Endodermal cell (in vitro differentiated cells): ENCODE measurements around the gene RALGPS1. TPM values are rescaled to one million over a fixed set of nuclear protein-coding genes. Genes with fewer than 3 reads are reported as not detected.
A peak's percentile ranks its signal among the peaks of the same experiment; 100 is the strongest.

Experiments used
- DNase-seq: peaks from one replicate; pipeline ENCODE4 v3.0.0-alpha.2; 2017
- H3K27ac ChIP-seq: 2 replicates; pipeline ENCODE4 v1.5.1; 2013; ENCODE audit warnings: mild to moderate bottlenecking, low read depth, low read length, moderate library complexity
- H3K27me3 ChIP-seq: 2 replicates; pipeline ENCODE4 v1.6.1; 2013; ENCODE audit warnings: mild to moderate bottlenecking, low read length, moderate library complexity; ENCODE audit not compliant: insufficient read depth, control insufficient read depth, poor library complexity, severe bottlenecking
- H3K36me3 ChIP-seq: 2 replicates; pipeline ENCODE4 v1.7.0; 2013; ENCODE audit warnings: mild to moderate bottlenecking, low read length, moderate library complexity; ENCODE audit not compliant: control insufficient read depth, insufficient read depth
- H3K4me1 ChIP-seq: one replicate; pipeline ENCODE4 v1.7.0; 2013; ENCODE audit warnings: low read length; ENCODE audit not compliant: control insufficient read depth, insufficient read depth
- H3K4me3 ChIP-seq: 2 replicates; pipeline ENCODE4 v1.5.1; 2013; ENCODE audit warnings: mild to moderate bottlenecking, low read length, moderate library complexity
- H3K9ac ChIP-seq: 2 replicates; pipeline ENCODE4 v1.6.1; 2013; ENCODE audit warnings: mild to moderate bottlenecking, low read length, moderate library complexity; ENCODE audit not compliant: poor library complexity, severe bottlenecking; ENCODE audit errors: extremely low read depth
- H3K9me3 ChIP-seq: 2 replicates; pipeline ENCODE4 v1.6.1; 2013; ENCODE audit warnings: mild to moderate bottlenecking, low read length, moderate library complexity; ENCODE audit not compliant: control insufficient read depth
- H3K27ac Mint-ChIP-seq: 2 replicates; pipeline ENCODE4 v1.8.0; 2020; ENCODE audit warnings: mixed read lengths
- H3K27me3 Mint-ChIP-seq: 2 replicates; pipeline ENCODE4 v1.8.0; 2021; ENCODE audit warnings: mild to moderate bottlenecking, mixed read lengths; ENCODE audit not compliant: insufficient read depth
- H3K36me3 Mint-ChIP-seq: 2 replicates; pipeline ENCODE4 v1.8.0; 2020; ENCODE audit warnings: low read depth, mixed read lengths
- H3K4me1 Mint-ChIP-seq: 2 replicates; pipeline ENCODE4 v1.8.0; 2020; ENCODE audit warnings: mixed read lengths
- H3K4me3 Mint-ChIP-seq: 2 replicates; pipeline ENCODE4 v1.8.0; 2020; ENCODE audit warnings: mild to moderate bottlenecking, moderate library complexity, mixed read lengths
- H3K9me3 Mint-ChIP-seq: 2 replicates; pipeline ENCODE4 v1.8.0; 2020; ENCODE audit warnings: mild to moderate bottlenecking, mixed read lengths
- WGBS, 2 experiments: methylation state at CpG; one replicate each; pipeline versions ENCODE4 v1.1.5 to v1.1.7; 2013; ENCODE audit warnings: missing lambda C conversion rate in 2 of 2, mixed read lengths in 1 of 2; ENCODE audit not compliant: insufficient coverage in 1 of 2, insufficient read length in 1 of 2; 5-methylcytosine and 5-hydroxymethylcytosine counted together
- total RNA-seq, 2 donors: library from RNA; stranded (reverse); fragmentation: NEBNext Ultra II Directional in 1 of 2; extraction: Animal tissue kit (Norgen Biotek cat#: 25700) in 1 of 2; gene quantifications; 2 replicates in 1 of 2; 3 replicates in 1 of 2; pipeline ENCODE4 v1.2.1, GENCODE V29; 2021
- TF ChIP-seq, protein P1 (sequence below): fragments of 200-600 bp; sonication (generic); conservative IDR thresholded peaks from 2 replicates; pipeline ENCODE4 v1.5.0; 2021; ENCODE audit warnings: antibody characterized with exemption, mild to moderate bottlenecking

The RALGPS1 gene
- total RNA-seq, 2 donors from 2014 or later, result 23.3 to 25.0 TPM

- H3K9me3 Mint-ChIP-seq, result no peaks in the 10 kb centered on the region
These were observed 210.2 kb downstream of the RALGPS1 start for GRCh38 chr9:127124792-127125191.

GRCh38 chr9:127126971-127127370 lies 212.4 kb downstream of the RALGPS1 start:
- H3K27ac ChIP-seq, result no peak overlapping the region
- Mint-ChIP-seq H3K27me3 (peaks cover 7% of the 10 kb centered on the region), H3K4me3 (no peak overlapping the region), H3K9me3 (no peaks in the 10 kb centered on the region), H3K27ac (no peak overlapping the region), H3K4me1 (peaks cover 51% of the 10 kb centered on the region), H3K36me3 (no peaks in the 10 kb centered on the region)
- no peak for DNase-seq
- H3K36me3 ChIP-seq, result no peaks in the 10 kb centered on the region
- no peak overlapping the region for H3K4me3 ChIP-seq
- TF ChIP-seq, protein P1, sequence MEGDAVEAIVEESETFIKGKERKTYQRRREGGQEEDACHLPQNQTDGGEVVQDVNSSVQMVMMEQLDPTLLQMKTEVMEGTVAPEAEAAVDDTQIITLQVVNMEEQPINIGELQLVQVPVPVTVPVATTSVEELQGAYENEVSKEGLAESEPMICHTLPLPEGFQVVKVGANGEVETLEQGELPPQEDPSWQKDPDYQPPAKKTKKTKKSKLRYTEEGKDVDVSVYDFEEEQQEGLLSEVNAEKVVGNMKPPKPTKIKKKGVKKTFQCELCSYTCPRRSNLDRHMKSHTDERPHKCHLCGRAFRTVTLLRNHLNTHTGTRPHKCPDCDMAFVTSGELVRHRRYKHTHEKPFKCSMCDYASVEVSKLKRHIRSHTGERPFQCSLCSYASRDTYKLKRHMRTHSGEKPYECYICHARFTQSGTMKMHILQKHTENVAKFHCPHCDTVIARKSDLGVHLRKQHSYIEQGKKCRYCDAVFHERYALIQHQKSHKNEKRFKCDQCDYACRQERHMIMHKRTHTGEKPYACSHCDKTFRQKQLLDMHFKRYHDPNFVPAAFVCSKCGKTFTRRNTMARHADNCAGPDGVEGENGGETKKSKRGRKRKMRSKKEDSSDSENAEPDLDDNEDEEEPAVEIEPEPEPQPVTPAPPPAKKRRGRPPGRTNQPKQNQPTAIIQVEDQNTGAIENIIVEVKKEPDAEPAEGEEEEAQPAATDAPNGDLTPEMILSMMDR, result no peak
- no peaks in the 10 kb centered on the region for H3K27me3 ChIP-seq
- 88 to 100% methylated on average over 1 of the region's 1 CpG for WGBS, 2 experiments
- no peak overlapping the region for H3K9ac ChIP-seq
- H3K4me1 ChIP-seq, result peaks cover 30% of the 10 kb centered on the region
- H3K9me3 ChIP-seq, result no peaks in the 10 kb centered on the region

More at GRCh38 chr9:127124792-127125191, 210.2 kb downstream of the RALGPS1 start:
- Mint-ChIP-seq H3K27me3 (peaks cover 9% of the 10 kb centered on the region), H3K4me1 (peaks cover 42% of the 10 kb centered on the region), H3K36me3 (peaks cover 2% of the 10 kb centered on the region), H3K4me3 (no peak overlapping the region), H3K27ac (no peak overlapping the region)
- H3K4me1 ChIP-seq, result peaks cover 20% of the 10 kb centered on the region
- H3K4me3 ChIP-seq, result no peak overlapping the region
- H3K36me3 ChIP-seq, result no peaks in the 10 kb centered on the region
- no peaks in the 10 kb centered on the region for H3K27me3 ChIP-seq
- no peak overlapping the region for H3K9ac ChIP-seq
- no peaks in the 10 kb centered on the region for H3K9me3 ChIP-seq
- TF ChIP-seq, protein P1, result no peak
- DNase-seq, result no peak
- H3K27ac ChIP-seq, result no peak overlapping the region
- WGBS, 2 experiments, result 89% methylated on average over 2 of the region's 2 CpGs; no CpG with 5 or more reads in 1 of the 2 experiments

- DNase-seq, result no peak
- Mint-ChIP-seq H3K4me1 (peaks cover 56% of the 10 kb centered on the region), H3K36me3 (no peaks in the 10 kb centered on the region), H3K4me3 (no peak overlapping the region), H3K9me3 (no peaks in the 10 kb centered on the region), H3K27ac (no peak overlapping the region), H3K27me3 (peaks cover 7% of the 10 kb centered on the region)
- no peaks in the 10 kb centered on the region for H3K36me3 ChIP-seq
- H3K9ac ChIP-seq, result no peak overlapping the region
- peak overlapping the region; percentile 13 for H3K4me3 ChIP-seq
- H3K27me3 ChIP-seq, result no peaks in the 10 kb centered on the region
- no peaks in the 10 kb centered on the region for H3K9me3 ChIP-seq
- H3K4me1 ChIP-seq, result peaks cover 39% of the 10 kb centered on the region
- TF ChIP-seq, protein P1, result no peak
- WGBS, 2 experiments, result 90 to 97% methylated on average over 5 to 9 of the region's 9 CpGs
- no peak overlapping the region for H3K27ac ChIP-seq
These were observed 213.9 kb downstream of the RALGPS1 start for GRCh38 chr9:127128341-127129072.
